Gastrocnemius medialis (tissue), 4 donors: ENCODE results near the gene FASTK. TPM values are rescaled to one million over a fixed set of nuclear protein-coding genes. Genes with fewer than 3 reads are reported as not detected.

Experiments
- ATAC-seq, 2 donors: fragments of 150-250 bp; one replicate each; pipeline ENCODE4 v1.9.1; 2016
- DNase-seq, 2 donors: peaks; one replicate each; pipeline ENCODE4 v3.0.0-alpha.2; 2019
- H3K27ac ChIP-seq, 4 donors: fragments of 200-600 bp; sonication (generic); 1 replicate in 1 of 4; 2 replicates in 3 of 4; pipeline ENCODE4 v1.5.1; 2016 to 2018; ENCODE audit warnings: mild to moderate bottlenecking in 2 of 4, moderate library complexity in 1 of 4
- H3K27me3 ChIP-seq, 3 donors: fragments of 200-600 bp; sonication (generic) in 2 of 3; 1 replicate in 1 of 3; 2 replicates in 2 of 3; pipeline versions ENCODE4 v1.5.1 to v1.6.0; 2016 to 2019; ENCODE audit warnings: mild to moderate bottlenecking in 1 of 3, moderate library complexity in 1 of 3
- H3K36me3 ChIP-seq, 2 donors: fragments of 200-600 bp; sonication (generic) in 1 of 2; one replicate each; pipeline ENCODE4 v1.5.1; 2017 to 2018
- H3K4me1 ChIP-seq, 2 donors: fragments of 200-600 bp; sonication (generic) in 1 of 2; one replicate each; pipeline ENCODE4 v1.5.1; 2016 to 2017; ENCODE audit warnings: mild to moderate bottlenecking in 2 of 2
- H3K4me3 ChIP-seq, 4 donors: fragments of 200-600 bp; sonication (generic) in 3 of 4; 1 replicate in 1 of 4; 2 replicates in 3 of 4; pipeline ENCODE4 v1.5.1; 2016 to 2019; ENCODE audit warnings: mild to moderate bottlenecking in 2 of 4
- H3K9me3 ChIP-seq, 3 donors: fragments of 200-600 bp; sonication (generic) in 2 of 3; 1 replicate in 1 of 3; 2 replicates in 2 of 3; pipeline ENCODE4 v1.5.1; 2016 to 2019
- POLR2A ChIP-seq, 2 donors: fragments of 450-650 bp; IDR thresholded peaks; one replicate each; pipeline ENCODE4 v1.6.1; 2017; ENCODE audit warnings: antibody characterized with exemption in 2 of 2, mild to moderate bottlenecking in 2 of 2, moderate library complexity in 2 of 2
- in situ Hi-C, 4 donors: fragments of 200-750 bp; cut with MboI; loops; one replicate each; pipeline versions ENCODE4 v1.15.0 to v1.8.0; 2017; ENCODE audit warnings: low sequenced_read_pairs in 4 of 4
- intact Hi-C: fragments of 100-400 bp; cut with DNase I; formaldehyde crosslinking; loops from one replicate; pipeline ENCODE4 v1.15.1; 2023; ENCODE audit warnings: low total_unique reads
- total RNA-seq, 4 donors: library from RNA; depleted of rRNA; stranded (reverse); fragments of >200 nt; gene quantifications; one replicate each; pipeline versions ENCODE4 v1.1.0 to v1.2.3, GENCODE V29; 2016
- TF ChIP-seq, protein P1 (sequence below), 5 experiments: fragments of 450-650 bp in 3 of 5; fragments of 200-600 bp in 2 of 5; sonication (generic) in 2 of 5; IDR thresholded peaks in 4 of 5; conservative IDR thresholded peaks in 1 of 5; 1 replicate in 4 of 5; 2 replicates in 1 of 5; pipeline ENCODE4 v1.5.1; 2016 to 2019; ENCODE audit warnings: antibody characterized with exemption in 5 of 5, mild to moderate bottlenecking in 3 of 5, moderate library complexity in 3 of 5

The FASTK gene
- total RNA-seq, 4 donors from 2014 or later = 108 to 181 (median 141) TPM

DNA sequence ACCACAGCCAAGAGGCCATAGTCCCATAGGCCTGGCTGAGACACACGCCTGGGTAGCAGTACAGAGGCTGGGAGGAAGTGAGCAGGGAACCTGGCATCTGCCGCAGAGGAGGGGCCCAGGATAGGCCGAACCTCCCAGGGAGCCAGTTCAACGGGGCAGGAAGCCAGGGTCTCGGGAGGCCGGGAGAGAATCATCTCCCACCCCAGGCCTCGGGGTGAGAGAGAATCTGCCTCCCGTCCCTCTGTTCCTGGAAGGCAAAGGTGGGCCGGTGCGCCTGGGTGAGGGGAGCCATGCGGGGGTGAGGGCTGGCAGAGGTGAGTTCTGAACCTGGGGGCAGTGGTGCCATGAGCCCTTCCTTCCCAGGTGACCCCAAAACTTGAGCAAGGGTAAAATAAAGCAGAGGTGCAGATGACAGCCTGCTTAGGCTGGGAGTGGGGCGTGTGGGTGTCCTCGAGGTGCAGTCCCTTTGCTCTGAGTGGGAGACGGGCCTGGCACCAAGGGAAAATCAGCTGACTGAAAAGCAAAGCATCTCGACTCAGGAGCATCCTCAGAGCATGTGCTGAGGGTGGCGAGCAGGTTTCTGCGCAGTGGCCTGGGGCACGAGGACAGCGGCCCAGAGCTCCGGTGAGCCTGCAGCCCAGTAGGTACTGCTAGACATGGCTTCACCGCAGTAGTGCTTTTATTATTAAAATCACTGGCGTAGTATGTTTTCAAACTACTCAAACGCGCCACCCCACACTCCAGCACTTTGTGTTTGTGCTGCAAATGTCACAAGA lies 21.2 kb upstream of the FASTK start:
- H3K27me3 ChIP-seq = no peaks in the 10 kb centered on the region
- no peak for ATAC-seq
- no peaks in the 10 kb centered on the region for H3K9me3 ChIP-seq
- H3K4me3 ChIP-seq = no peak overlapping the region
- H3K4me1 ChIP-seq = peaks cover 0 to 13% of the 10 kb centered on the region in 2 donors
- no peak overlapping the region for H3K27ac ChIP-seq
- no peak for DNase-seq
- intact Hi-C loops (no loop called here), in situ Hi-C loops (loop anchor here in 3 of 4 donors (10.0 kb wide), 3 partner anchors 57 to 77 kb away; partner anchors contain the start of genes ABCB8 (in 1 of the 3), ASIC3 (in 1 of the 3) and ATG9B (in 1 of the 3))
- no peaks in the 10 kb centered on the region for H3K36me3 ChIP-seq
- no peak for TF ChIP-seq POLR2A (IDR thresholded peaks at IDR 0.05)
- TF ChIP-seq, protein P1, sequence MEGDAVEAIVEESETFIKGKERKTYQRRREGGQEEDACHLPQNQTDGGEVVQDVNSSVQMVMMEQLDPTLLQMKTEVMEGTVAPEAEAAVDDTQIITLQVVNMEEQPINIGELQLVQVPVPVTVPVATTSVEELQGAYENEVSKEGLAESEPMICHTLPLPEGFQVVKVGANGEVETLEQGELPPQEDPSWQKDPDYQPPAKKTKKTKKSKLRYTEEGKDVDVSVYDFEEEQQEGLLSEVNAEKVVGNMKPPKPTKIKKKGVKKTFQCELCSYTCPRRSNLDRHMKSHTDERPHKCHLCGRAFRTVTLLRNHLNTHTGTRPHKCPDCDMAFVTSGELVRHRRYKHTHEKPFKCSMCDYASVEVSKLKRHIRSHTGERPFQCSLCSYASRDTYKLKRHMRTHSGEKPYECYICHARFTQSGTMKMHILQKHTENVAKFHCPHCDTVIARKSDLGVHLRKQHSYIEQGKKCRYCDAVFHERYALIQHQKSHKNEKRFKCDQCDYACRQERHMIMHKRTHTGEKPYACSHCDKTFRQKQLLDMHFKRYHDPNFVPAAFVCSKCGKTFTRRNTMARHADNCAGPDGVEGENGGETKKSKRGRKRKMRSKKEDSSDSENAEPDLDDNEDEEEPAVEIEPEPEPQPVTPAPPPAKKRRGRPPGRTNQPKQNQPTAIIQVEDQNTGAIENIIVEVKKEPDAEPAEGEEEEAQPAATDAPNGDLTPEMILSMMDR (IDR thresholded peaks at IDR 0.05 in 4 of 5, conservative IDR thresholded peaks at IDR 0.05 in 1 of 5) = no peak

GRCh38 chr7:151100921-151101320 lies 20.3 kb upstream of the FASTK start:
- H3K9me3 ChIP-seq = no peaks in the 10 kb centered on the region
- peaks cover 0 to 13% of the 10 kb centered on the region in 2 donors for H3K4me1 ChIP-seq
- no peak for TF ChIP-seq POLR2A (IDR thresholded peaks at IDR 0.05)
- TF ChIP-seq, protein P1 (IDR thresholded peaks at IDR 0.05 in 4 of 5, conservative IDR thresholded peaks at IDR 0.05 in 1 of 5) = no peak
- intact Hi-C loops = no loop called here
- H3K36me3 ChIP-seq = no peaks in the 10 kb centered on the region
- no peaks in the 10 kb centered on the region for H3K27me3 ChIP-seq
- in situ Hi-C loops = loop anchor here in 3 of 4 donors (10.0 kb wide), 3 partner anchors 56 to 76 kb away; partner anchors contain the start of genes ABCB8 (in 1 of the 3), ASIC3 (in 1 of the 3) and ATG9B (in 1 of the 3)
- no peak overlapping the region for H3K27ac ChIP-seq
- DNase-seq (no peak), ATAC-seq (no peak)
- no peak overlapping the region for H3K4me3 ChIP-seq

GRCh38 chr7:151099486-151100211 lies 19.0 kb upstream of the FASTK start:
- Histone ChIP-seq H3K4me1 (peaks cover 0 to 13% of the 10 kb centered on the region in 2 donors), H3K27me3 (no peaks in the 10 kb centered on the region), H3K27ac (no peak overlapping the region), H3K4me3 (no peak overlapping the region), H3K9me3 (no peaks in the 10 kb centered on the region), H3K36me3 (no peaks in the 10 kb centered on the region)
- no peak for ATAC-seq
- intact Hi-C loops (no loop called here), in situ Hi-C loops (loop anchor here in 3 of 4 donors (10.0 kb wide), 3 partner anchors 55 to 75 kb away; partner anchors contain the start of genes ABCB8 (in 1 of the 3), ASIC3 (in 1 of the 3) and ATG9B (in 1 of the 3))
- DNase-seq = no peak
- TF ChIP-seq, protein P1 (IDR thresholded peaks at IDR 0.05 in 4 of 5, conservative IDR thresholded peaks at IDR 0.05 in 1 of 5) = no peak
- no peak for TF ChIP-seq POLR2A (IDR thresholded peaks at IDR 0.05)

GRCh38 chr7:151095828-151096475 lies 15.3 kb upstream of the FASTK start:
- intact Hi-C loops = no loop called here
- H3K27me3 ChIP-seq = no peaks in the 10 kb centered on the region
- no peak overlapping the region for H3K27ac ChIP-seq
- TF ChIP-seq, protein P1 (IDR thresholded peaks at IDR 0.05 in 4 of 5, conservative IDR thresholded peaks at IDR 0.05 in 1 of 5) = no peak
- no peak for TF ChIP-seq POLR2A (IDR thresholded peaks at IDR 0.05)
- peaks cover 4 to 12% of the 10 kb centered on the region in 2 donors for H3K4me1 ChIP-seq
- in situ Hi-C loops = no loop called here
- DNase-seq (no peak), ATAC-seq (no peak)
- peaks cover 0 to 4% of the 10 kb centered on the region in 2 donors for H3K36me3 ChIP-seq
- H3K4me3 ChIP-seq = no peak overlapping the region
- no peaks in the 10 kb centered on the region for H3K9me3 ChIP-seq
